Measurements from ENCODE around the gene RAP1GAP2.
A peak's percentile ranks its signal among the peaks of the same experiment; 100 is the strongest.

The RAP1GAP2 gene

GRCh38 chr17:2940352-2940751 lies 144.1 kb downstream of the RAP1GAP2 start:
- H4K91ac ChIP-seq (ENCODE audit: low read depth, low read length) = no peak overlapping the region
- no peak overlapping the region for H3K4me3 ChIP-seq (ENCODE audit: low read depth, low read length)
- H2AK5ac ChIP-seq (ENCODE audit: low read length) = no peak overlapping the region
- peaks cover 7 to 8% of the 10 kb centered on the region in 2 experiments for H3K4me1 ChIP-seq (ENCODE audit: control insufficient read depth in 1 of 2, insufficient read depth in 2 of 2, low read length in 2 of 2)
- H3K27ac ChIP-seq (ENCODE audit: low read depth, low read length) = no peak overlapping the region
- no peak overlapping the region for H3K14ac ChIP-seq (ENCODE audit: low read length)
- no peaks in the 10 kb centered on the region for H3K79me2 ChIP-seq (ENCODE audit: control insufficient read depth, insufficient read depth, low read length, poor library complexity)
- no peaks in the 10 kb centered on the region for H3K36me3 ChIP-seq (ENCODE audit: control insufficient read depth in 1 of 2, insufficient read depth in 2 of 2, low read length in 2 of 2)
- H3K18ac ChIP-seq (ENCODE audit: low read length) = peak overlapping the region; percentile 40
- H3K4ac ChIP-seq (ENCODE audit: low read depth, low read length) = no peak overlapping the region
- DNase-seq = no peak
- no CpG with 5 or more reads among the region's 15 CpGs for WGBS (ENCODE audit: extremely low coverage, insufficient coverage, insufficient read length)
- no peaks in the 10 kb centered on the region for H3K9me3 ChIP-seq (ENCODE audit: insufficient read depth, low read depth, low read length)
- H3K23ac ChIP-seq (ENCODE audit: low read length) = no peak overlapping the region
- H3K27me3 ChIP-seq (ENCODE audit: insufficient read depth, low read length) = no peaks in the 10 kb centered on the region
- peak overlapping the region; percentile 17 for H2BK120ac ChIP-seq (ENCODE audit: insufficient read depth, low read length, poor library complexity)
- peak overlapping the region; percentile 35 for H4K8ac ChIP-seq (ENCODE audit: low read depth, low read length)
- no peak overlapping the region for H2BK5ac ChIP-seq (ENCODE audit: low read depth, low read length, poor library complexity)
- peaks cover 3% of the 10 kb centered on the region for H3K79me1 ChIP-seq (ENCODE audit: low read length)
- H3K9ac ChIP-seq (ENCODE audit: low read length) = no peak overlapping the region
- H2BK12ac ChIP-seq (ENCODE audit: low read length) = no peak overlapping the region
- H4K12ac ChIP-seq (ENCODE audit: low read depth, low read length) = no peak overlapping the region
- no peak overlapping the region for H3K4me2 ChIP-seq (ENCODE audit: low read length)
- H2AFZ ChIP-seq (ENCODE audit: insufficient read depth, low read length, poor library complexity) = no peak overlapping the region

- WGBS (ENCODE audit: extremely low coverage, insufficient coverage, insufficient read length) = no CpG with 5 or more reads among the region's 11 CpGs
- no peak overlapping the region for H4K12ac ChIP-seq (ENCODE audit: low read depth, low read length)
- H2AK5ac ChIP-seq (ENCODE audit: low read length) = no peak overlapping the region
- H3K4me1 ChIP-seq (ENCODE audit: control insufficient read depth in 1 of 2, insufficient read depth in 2 of 2, low read length in 2 of 2) = peaks cover 7 to 8% of the 10 kb centered on the region in 2 experiments
- H3K36me3 ChIP-seq (ENCODE audit: control insufficient read depth in 1 of 2, insufficient read depth in 2 of 2, low read length in 2 of 2) = no peaks in the 10 kb centered on the region
- no peak overlapping the region for H2BK120ac ChIP-seq (ENCODE audit: insufficient read depth, low read length, poor library complexity)
- no peak for DNase-seq
- peaks cover 3% of the 10 kb centered on the region for H3K79me1 ChIP-seq (ENCODE audit: low read length)
- H4K91ac ChIP-seq (ENCODE audit: low read depth, low read length) = no peak overlapping the region
- H3K4me2 ChIP-seq (ENCODE audit: low read length) = no peak overlapping the region
- H3K27ac ChIP-seq (ENCODE audit: low read depth, low read length) = no peak overlapping the region
- H4K8ac ChIP-seq (ENCODE audit: low read depth, low read length) = no peak overlapping the region
- H3K9ac ChIP-seq (ENCODE audit: low read length) = no peak overlapping the region
- H3K14ac ChIP-seq (ENCODE audit: low read length) = no peak overlapping the region
- H3K4ac ChIP-seq (ENCODE audit: low read depth, low read length) = no peak overlapping the region
- H2BK5ac ChIP-seq (ENCODE audit: low read depth, low read length, poor library complexity) = no peak overlapping the region
- no peak overlapping the region for H3K23ac ChIP-seq (ENCODE audit: low read length)
- H3K27me3 ChIP-seq (ENCODE audit: insufficient read depth, low read length) = no peaks in the 10 kb centered on the region
- H2AFZ ChIP-seq (ENCODE audit: insufficient read depth, low read length, poor library complexity) = no peak overlapping the region
- no peak overlapping the region for H3K18ac ChIP-seq (ENCODE audit: low read length)
- H3K9me3 ChIP-seq (ENCODE audit: insufficient read depth, low read depth, low read length) = no peaks in the 10 kb centered on the region
- no peak overlapping the region for H2BK12ac ChIP-seq (ENCODE audit: low read length)
- H3K4me3 ChIP-seq (ENCODE audit: low read depth, low read length) = no peak overlapping the region
- no peaks in the 10 kb centered on the region for H3K79me2 ChIP-seq (ENCODE audit: control insufficient read depth, insufficient read depth, low read length, poor library complexity)
Measured at GRCh38 chr17:2943981-2944380, 147.7 kb downstream of the RAP1GAP2 start.

GRCh38 chr17:2945299-2945698 lies 149.1 kb downstream of the RAP1GAP2 start:
- no peak overlapping the region for H2BK12ac ChIP-seq (ENCODE audit: low read length)
- no peak overlapping the region for H3K14ac ChIP-seq (ENCODE audit: low read length)
- no peak overlapping the region for H2BK120ac ChIP-seq (ENCODE audit: insufficient read depth, low read length, poor library complexity)
- H3K18ac ChIP-seq (ENCODE audit: low read length) = no peak overlapping the region
- H3K9ac ChIP-seq (ENCODE audit: low read length) = no peak overlapping the region
- no peaks in the 10 kb centered on the region for H3K79me2 ChIP-seq (ENCODE audit: control insufficient read depth, insufficient read depth, low read length, poor library complexity)
- no peak overlapping the region for H4K12ac ChIP-seq (ENCODE audit: low read depth, low read length)
- no peak overlapping the region for H4K91ac ChIP-seq (ENCODE audit: low read depth, low read length)
- no peaks in the 10 kb centered on the region for H3K9me3 ChIP-seq (ENCODE audit: insufficient read depth, low read depth, low read length)
- no peak for DNase-seq
- no peak overlapping the region for H3K23ac ChIP-seq (ENCODE audit: low read length)
- H3K27me3 ChIP-seq (ENCODE audit: insufficient read depth, low read length) = no peaks in the 10 kb centered on the region
- no peak overlapping the region for H3K4ac ChIP-seq (ENCODE audit: low read depth, low read length)
- H3K79me1 ChIP-seq (ENCODE audit: low read length) = peaks cover 3% of the 10 kb centered on the region
- WGBS (ENCODE audit: extremely low coverage, insufficient coverage, insufficient read length) = no CpG with 5 or more reads among the region's 2 CpGs
- H3K4me2 ChIP-seq (ENCODE audit: low read length) = no peak overlapping the region
- peaks cover 1 to 2% of the 10 kb centered on the region in 2 experiments for H3K4me1 ChIP-seq (ENCODE audit: control insufficient read depth in 1 of 2, insufficient read depth in 2 of 2, low read length in 2 of 2)
- no peaks in the 10 kb centered on the region for H3K36me3 ChIP-seq (ENCODE audit: control insufficient read depth in 1 of 2, insufficient read depth in 2 of 2, low read length in 2 of 2)
- no peak overlapping the region for H2AFZ ChIP-seq (ENCODE audit: insufficient read depth, low read length, poor library complexity)
- no peak overlapping the region for H3K4me3 ChIP-seq (ENCODE audit: low read depth, low read length)
- no peak overlapping the region for H2BK5ac ChIP-seq (ENCODE audit: low read depth, low read length, poor library complexity)
- H3K27ac ChIP-seq (ENCODE audit: low read depth, low read length) = no peak overlapping the region
- no peak overlapping the region for H2AK5ac ChIP-seq (ENCODE audit: low read length)
- no peak overlapping the region for H4K8ac ChIP-seq (ENCODE audit: low read depth, low read length)

- H3K79me2 ChIP-seq (ENCODE audit: control insufficient read depth, insufficient read depth, low read length, poor library complexity) = no peaks in the 10 kb centered on the region
Measured at GRCh38 chr17:2946144-2946543, 149.9 kb downstream of the RAP1GAP2 start.

More at GRCh38 chr17:2946144-2946543, 149.9 kb downstream of the RAP1GAP2 start:
- H2BK5ac ChIP-seq (ENCODE audit: low read depth, low read length, poor library complexity) = no peak overlapping the region
- H3K14ac ChIP-seq (ENCODE audit: low read length) = no peak overlapping the region
- no peaks in the 10 kb centered on the region for H3K79me1 ChIP-seq (ENCODE audit: low read length)
- no peak overlapping the region for H3K9ac ChIP-seq (ENCODE audit: low read length)
- H2AFZ ChIP-seq (ENCODE audit: insufficient read depth, low read length, poor library complexity) = no peak overlapping the region
- H2AK5ac ChIP-seq (ENCODE audit: low read length) = no peak overlapping the region
- no peak overlapping the region for H4K12ac ChIP-seq (ENCODE audit: low read depth, low read length)
- no peak overlapping the region for H3K18ac ChIP-seq (ENCODE audit: low read length)
- WGBS (ENCODE audit: extremely low coverage, insufficient coverage, insufficient read length) = no CpG with 5 or more reads among the region's 7 CpGs
- H4K91ac ChIP-seq (ENCODE audit: low read depth, low read length) = no peak overlapping the region
- H3K27ac ChIP-seq (ENCODE audit: low read depth, low read length) = no peak overlapping the region
- no peak overlapping the region for H3K4me3 ChIP-seq (ENCODE audit: low read depth, low read length)
- H4K8ac ChIP-seq (ENCODE audit: low read depth, low read length) = no peak overlapping the region
- no peaks in the 10 kb centered on the region for H3K9me3 ChIP-seq (ENCODE audit: insufficient read depth, low read depth, low read length)
- no peak overlapping the region for H3K4ac ChIP-seq (ENCODE audit: low read depth, low read length)
- no peak overlapping the region for H2BK120ac ChIP-seq (ENCODE audit: insufficient read depth, low read length, poor library complexity)
- no peak overlapping the region for H2BK12ac ChIP-seq (ENCODE audit: low read length)
- no peak for DNase-seq
- no peaks in the 10 kb centered on the region for H3K4me1 ChIP-seq (ENCODE audit: control insufficient read depth in 1 of 2, insufficient read depth in 2 of 2, low read length in 2 of 2)
- H3K27me3 ChIP-seq (ENCODE audit: insufficient read depth, low read length) = no peaks in the 10 kb centered on the region
- no peak overlapping the region for H3K23ac ChIP-seq (ENCODE audit: low read length)
- no peak overlapping the region for H3K4me2 ChIP-seq (ENCODE audit: low read length)
- H3K36me3 ChIP-seq (ENCODE audit: control insufficient read depth in 1 of 2, insufficient read depth in 2 of 2, low read length in 2 of 2) = no peaks in the 10 kb centered on the region
